Keratinocyte (primary cell): ENCODE data around the gene CD200R1L. TPM values are rescaled to one million over a fixed set of nuclear protein-coding genes. Genes with fewer than 3 reads are reported as not detected.

ENCODE experiments used
- DNase-seq: peaks from one replicate; pipeline ENCODE4 v3.0.0-alpha.2; 2011; ENCODE audit warnings: low read depth, missing footprints, low spot score
- FAIRE-seq: peaks from 2 replicates; lab custom pipeline; 2011; peaks lifted over from hg19 to GRCh38; lab: Jason Lieb, UNC
- H2AFZ ChIP-seq: 2 replicates; pipeline ENCODE4 v1.6.0; 2012; ENCODE audit warnings: low read length, control low read depth, inconsistent platforms; ENCODE audit not compliant: control insufficient read depth
- H3K27ac ChIP-seq: 2 replicates; pipeline ENCODE4 v1.5.1; 2011; ENCODE audit warnings: low read length; ENCODE audit not compliant: control insufficient read depth, insufficient read depth
- H3K27me3 ChIP-seq: 3 replicates; pipeline ENCODE4 v1.6.0; 2011; ENCODE audit warnings: low read length; ENCODE audit not compliant: control insufficient read depth, insufficient read depth; ENCODE audit errors: extremely low read depth
- H3K36me3 ChIP-seq, 2 experiments: 2 replicates in 1 of 2; 3 replicates in 1 of 2; pipeline ENCODE4 v1.5.1; 2011; ENCODE audit warnings: low read length in 2 of 2, mild to moderate bottlenecking in 1 of 2; ENCODE audit not compliant: control insufficient read depth in 2 of 2, insufficient read depth in 2 of 2; ENCODE audit errors: extremely low read depth in 1 of 2
- H3K4me1 ChIP-seq: 3 replicates; pipeline ENCODE4 v1.5.1; 2011; ENCODE audit warnings: low read length; ENCODE audit not compliant: control insufficient read depth, insufficient read depth; ENCODE audit errors: extremely low read depth
- H3K4me2 ChIP-seq: 3 replicates; pipeline ENCODE4 v1.6.0; 2011; ENCODE audit warnings: low read depth, low read length; ENCODE audit not compliant: control insufficient read depth, insufficient read depth; ENCODE audit errors: extremely low read depth
- H3K4me3 ChIP-seq, 3 experiments: fragments of 200-600 bp in 1 of 3; sonication (generic) in 1 of 3; 2 replicates in 2 of 3; 3 replicates in 1 of 3; pipeline ENCODE4 v1.5.1; 2011 to 2016; ENCODE audit warnings: low read length in 3 of 3, mild to moderate bottlenecking in 3 of 3, control low read depth in 2 of 3, inconsistent platforms in 1 of 3, low read depth in 1 of 3, mixed read lengths in 1 of 3, mixed run types in 1 of 3, moderate library complexity in 1 of 3; ENCODE audit not compliant: control insufficient read depth in 2 of 3, insufficient read depth in 2 of 3; ENCODE audit errors: extremely low read depth in 1 of 3
- H3K79me2 ChIP-seq: 2 replicates; pipeline ENCODE4 v1.6.0; 2012; ENCODE audit warnings: low read length; ENCODE audit not compliant: control insufficient read depth, insufficient read depth
- H3K9ac ChIP-seq: 3 replicates; pipeline ENCODE4 v1.6.0; 2011; ENCODE audit warnings: low read length; ENCODE audit not compliant: control insufficient read depth, insufficient read depth; ENCODE audit errors: extremely low read depth
- H3K9me1 ChIP-seq: 3 replicates; pipeline ENCODE4 v1.6.0; 2011; ENCODE audit warnings: low read length; ENCODE audit not compliant: control insufficient read depth, insufficient read depth; ENCODE audit errors: extremely low read depth
- H3K9me3 ChIP-seq: 2 replicates; pipeline ENCODE4 v1.5.1; 2012; ENCODE audit warnings: low read depth, low read length; ENCODE audit not compliant: control insufficient read depth
- H4K20me1 ChIP-seq: 3 replicates; pipeline ENCODE4 v1.6.0; 2011; ENCODE audit warnings: low read length; ENCODE audit not compliant: control insufficient read depth, insufficient read depth; ENCODE audit errors: extremely low read depth
- CTCF ChIP-seq, 3 experiments: IDR thresholded peaks in 1 of 3; conservative IDR thresholded peaks in 1 of 3; optimal IDR thresholded peaks in 1 of 3; 2 replicates in 2 of 3; 3 replicates in 1 of 3; pipeline versions ENCODE3 to v1.5.1; 2011; ENCODE audit warnings: low read length in 3 of 3, mild to moderate bottlenecking in 3 of 3, moderate library complexity in 2 of 3, control low read depth in 1 of 3, inconsistent platforms in 1 of 3; ENCODE audit not compliant: insufficient read depth in 2 of 3; ENCODE audit errors: extremely low read depth in 1 of 3
- EZH2 ChIP-seq: IDR thresholded peaks from one replicate; pipeline ENCODE4 v1.6.1; 2012; ENCODE audit warnings: inconsistent platforms, mild to moderate bottlenecking, low read length, moderate library complexity
- dilution Hi-C: fragments of 300-500 bp; cut with MboI; formaldehyde crosslinking; loops from one replicate; pipeline ENCODE4 v1.7.0; 2020; ENCODE audit warnings: low sequenced_read_pairs; ENCODE audit not compliant: extremely low pct_ligation_motif_present
- polyA plus RNA-seq, 5 experiments: library from polyadenylated mRNA; depleted of rRNA in 3 of 5; stranded (reverse) in 3 of 5; stranded (forward) in 1 of 5; unstranded in 1 of 5; fragments of >200 nt; gene quantifications; 1 replicate in 1 of 5; 2 replicates in 3 of 5; 3 replicates in 1 of 5; pipeline versions ENCODE4 v1.2.1 to v1.2.3, GENCODE V29; 2011 to 2012; ENCODE audit warnings: missing spikeins in 2 of 5, low read depth in 1 of 5, low replicate concordance in 1 of 5

Gene CD200R1L
- polyA plus RNA-seq, 1 donor (not counting 4 experiments of a cell fraction or from before 2014, with no cell fraction given) = not detected

GRCh38 chr3:112767777-112768176 lies 78.9 kb downstream of the CD200R1L start:
- Histone ChIP-seq H3K27me3 (no peaks in the 10 kb centered on the region), H3K79me2 (no peaks in the 10 kb centered on the region), H3K4me2 (no peak overlapping the region), H3K9me3 (no peaks in the 10 kb centered on the region), H4K20me1 (no peaks in the 10 kb centered on the region), H3K4me1 (peaks cover 17% of the 10 kb centered on the region), H3K27ac (no peak overlapping the region), H2AFZ (no peak overlapping the region), H3K9me1 (no peaks in the 10 kb centered on the region), H3K9ac (no peak overlapping the region), H3K4me3 (no peak overlapping the region), H3K36me3 (no peaks in the 10 kb centered on the region)
- FAIRE-seq (no peak), DNase-seq (no peak)
- dilution Hi-C loops = no loop called here
- TF ChIP-seq EZH2 = no peak
- TF ChIP-seq CTCF (optimal IDR thresholded peaks at IDR 0.05 in 1 of 3, IDR thresholded peaks at IDR 0.05 in 1 of 3, conservative IDR thresholded peaks at IDR 0.05 in 1 of 3; ENCODE audit: extremely low read depth in 1 of 3, insufficient read depth in 2 of 3, low read length in 3 of 3) = no peak

GRCh38 chr3:112767177-112767576 lies 79.5 kb downstream of the CD200R1L start:
- H3K9me3 ChIP-seq = no peaks in the 10 kb centered on the region
- H3K9me1 ChIP-seq = no peaks in the 10 kb centered on the region
- no peaks in the 10 kb centered on the region for H3K79me2 ChIP-seq
- H3K4me3 ChIP-seq = no peak overlapping the region
- H3K4me1 ChIP-seq = peaks cover 17% of the 10 kb centered on the region
- no peak for DNase-seq
- no peak overlapping the region for H2AFZ ChIP-seq
- H3K27me3 ChIP-seq = no peaks in the 10 kb centered on the region
- H3K4me2 ChIP-seq = no peak overlapping the region
- no peaks in the 10 kb centered on the region for H3K36me3 ChIP-seq
- no peak overlapping the region for H3K9ac ChIP-seq
- dilution Hi-C loops = no loop called here
- no peak overlapping the region for H3K27ac ChIP-seq
- no peaks in the 10 kb centered on the region for H4K20me1 ChIP-seq
- TF ChIP-seq EZH2 = no peak
- no peak for TF ChIP-seq CTCF (optimal IDR thresholded peaks at IDR 0.05 in 1 of 3, IDR thresholded peaks at IDR 0.05 in 1 of 3, conservative IDR thresholded peaks at IDR 0.05 in 1 of 3; ENCODE audit: extremely low read depth in 1 of 3, insufficient read depth in 2 of 3, low read length in 3 of 3)
- peak; percentile 57 for FAIRE-seq

Other genes with a start within 250 kb of the CD200R1L start
- gene CCDC80, start 205.7 kb downstream of the CD200R1L start, polyA plus RNA-seq = 10.4 to 14.7 TPM (median 12.8 TPM) in 3 replicates
- 0.97 to 1.9 TPM (median 1.6 TPM) in 3 replicates for gene CD200R1, start 128.2 kb upstream of the CD200R1L start, polyA plus RNA-seq
- gene GTPBP8, start 144.1 kb upstream of the CD200R1L start, polyA plus RNA-seq = 13.8 to 18.6 TPM (median 16.9 TPM) in 3 replicates